Measurements from ENCODE around the gene PMM2.

PMM2 gene

GRCh38 chr16:8889893-8890548 lies 92.4 kb downstream of the PMM2 start:
- no peak for DNase-seq

DNA sequence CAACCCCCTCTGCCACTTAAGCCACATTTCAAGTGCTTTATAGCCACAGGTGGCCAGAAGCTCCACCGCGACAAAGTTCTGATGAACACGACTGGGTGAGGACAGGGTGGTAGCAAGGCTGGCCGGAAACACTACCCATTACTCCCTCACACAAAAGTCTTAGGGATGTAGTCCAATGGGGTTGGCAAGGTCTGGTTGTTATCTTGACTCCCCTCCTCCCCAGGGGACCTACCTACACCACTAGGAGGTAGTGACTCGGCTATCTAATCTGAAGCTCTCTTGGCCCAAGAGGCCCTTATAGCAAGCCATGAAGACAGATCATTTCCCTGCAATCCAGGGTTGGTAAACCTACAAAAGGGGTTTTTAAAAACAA lies 92.9 kb downstream of the PMM2 start:
- no peak for DNase-seq

- no peak for DNase-seq
Measured at GRCh38 chr16:8892101-8892575, 94.5 kb downstream of the PMM2 start.

GRCh38 chr16:8893426-8893825 lies 95.8 kb downstream of the PMM2 start:
- no peak for DNase-seq

DNA sequence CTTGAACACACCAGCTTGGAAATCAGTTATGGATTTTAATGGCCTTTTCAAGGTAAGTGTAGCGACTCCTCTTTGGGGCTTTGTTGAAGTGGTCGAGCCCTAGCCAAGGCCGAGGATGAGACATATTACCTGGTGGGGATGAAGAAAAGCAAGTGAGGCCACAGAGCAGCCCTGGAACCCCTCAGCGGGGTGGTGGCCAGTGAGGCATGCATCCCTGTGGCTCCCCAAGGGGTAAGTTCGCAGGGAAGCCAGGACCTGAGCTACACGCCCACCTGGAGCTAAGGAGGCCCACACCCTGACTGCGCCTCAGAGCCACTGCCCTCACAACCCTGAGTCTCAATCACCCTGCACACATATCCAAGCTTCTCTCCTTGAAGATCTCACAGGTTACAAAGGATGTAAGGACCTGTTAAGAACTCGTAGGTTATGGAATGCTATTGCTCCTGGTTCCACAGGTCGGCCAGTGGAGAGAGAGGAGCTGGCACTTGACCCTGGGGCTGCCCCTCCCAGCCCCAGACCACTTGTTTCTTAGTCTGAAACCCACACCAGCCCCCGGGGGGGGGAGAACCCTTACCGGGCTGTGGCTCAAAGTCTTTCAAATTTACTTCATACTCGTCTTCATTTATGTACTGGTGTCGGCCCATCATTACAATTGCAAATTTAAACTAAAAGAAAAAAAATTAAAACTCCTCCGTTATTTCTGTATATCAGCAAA lies 96.5 kb downstream of the PMM2 start:
- no peak for DNase-seq

GRCh38 chr16:8894736-8895334 lies 97.2 kb downstream of the PMM2 start:
- DNase-seq: no peak

- DNase-seq: no peak
Measured at GRCh38 chr16:8898660-8899318, 101.2 kb downstream of the PMM2 start.

Data from activated CD4-positive, alpha-beta T cell treated with anti-CD3 and anti-CD28 coated beads, Interleukin-2, amount 50 U/mL, for 4 hours (primary cell).